ENCODE results near the gene PIN4.
"Not testable (repeated sequence)": the region's sequence is repeated elsewhere in the genome, so short reads cannot be mapped to it uniquely, and the experiment has no call there.

PIN4 gene

GRCh38 chrX:72202792-72203401 is 21.3 kb downstream of the PIN4 start:
- no peak for DNase-seq

GRCh38 chrX:72203421-72203820 is 21.9 kb downstream of the PIN4 start:
- no peak for DNase-seq

GRCh38 chrX:72205706-72206105 is 24.1 kb downstream of the PIN4 start:
- DNase-seq = no peak

- DNase-seq = no peak
Observed at GRCh38 chrX:72207366-72207765, 25.8 kb downstream of the PIN4 start.

GRCh38 chrX:72208126-72208800 is 26.7 kb downstream of the PIN4 start:
- peak; percentile 34 for DNase-seq

- DNase-seq = no peak
Observed at GRCh38 chrX:72216973-72217372, 35.4 kb downstream of the PIN4 start.

GRCh38 chrX:72220375-72220774 is 38.8 kb downstream of the PIN4 start:
- not testable (repeated sequence) for DNase-seq

- no peak for DNase-seq
Observed at GRCh38 chrX:72230290-72230689, 48.7 kb downstream of the PIN4 start.

GRCh38 chrX:72236841-72237240 is 55.3 kb downstream of the PIN4 start:
- DNase-seq = peak; percentile 53

GRCh38 chrX:72238183-72238582 is 56.6 kb downstream of the PIN4 start:
- no peak for DNase-seq

GRCh38 chrX:72238721-72239475 is 57.3 kb downstream of the PIN4 start, which contains the start of gene ERCC6L:
Gene ERCC6L (minus strand): TSS chrX:72239027. CDS start chrX:72238911, 116 bp downstream.
- DNase-seq = peak; percentile 82

- no peak for DNase-seq
Observed at GRCh38 chrX:72240976-72241375, 59.4 kb downstream of the PIN4 start.

GRCh38 chrX:72243472-72243871 is 61.9 kb downstream of the PIN4 start:
- peak; percentile 24 for DNase-seq

- DNase-seq = peak; percentile 45
Observed at GRCh38 chrX:72245461-72246089, 64.0 kb downstream of the PIN4 start.

GRCh38 chrX:72247206-72247942 is 65.8 kb downstream of the PIN4 start:
- no peak for DNase-seq

Measured in HCEC 1CT (cell line).